ENCODE measurements around the gene KLHL29. TPM values are rescaled to one million over a fixed set of nuclear protein-coding genes. Genes with fewer than 3 reads are reported as not detected.

Gene KLHL29
- total RNA-seq, 1 experiment from 2014 or later = 34.1 TPM

DNA sequence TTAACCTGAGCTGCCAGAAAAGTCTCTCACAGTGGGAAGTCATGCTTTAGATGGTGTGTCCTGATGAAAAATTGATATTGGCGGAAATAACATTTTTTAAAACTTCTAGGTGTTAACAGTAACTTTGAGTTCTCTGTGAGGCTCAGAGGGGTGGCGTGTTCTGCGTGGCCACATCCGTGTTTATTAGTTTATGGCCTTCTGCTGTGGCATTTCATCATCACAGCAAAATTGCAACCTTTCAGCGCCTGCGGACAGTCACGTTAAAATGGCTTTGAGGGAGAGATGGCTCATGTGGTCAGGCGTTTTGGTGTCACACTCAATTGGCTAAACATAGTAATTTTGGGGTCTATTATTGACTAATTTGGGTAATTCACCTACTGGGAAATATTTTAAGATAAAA lies 42.4 kb downstream of the KLHL29 start:
- no peaks in the 10 kb centered on the region for H3K27me3 ChIP-seq
- DNase-seq = no peak
- H3K9me3 ChIP-seq (replicated peaks) = no peaks in the 10 kb centered on the region
- H3K36me3 ChIP-seq = 0 out of 2 replicates have a peak, but pooled peaks cover 2% of the 10 kb centered on the region
- peaks cover 40% of the 10 kb centered on the region for H3K4me1 ChIP-seq
- H3K27ac ChIP-seq = peak overlapping the region; percentile 57
- H3K4me3 ChIP-seq = no peak overlapping the region

DNA sequence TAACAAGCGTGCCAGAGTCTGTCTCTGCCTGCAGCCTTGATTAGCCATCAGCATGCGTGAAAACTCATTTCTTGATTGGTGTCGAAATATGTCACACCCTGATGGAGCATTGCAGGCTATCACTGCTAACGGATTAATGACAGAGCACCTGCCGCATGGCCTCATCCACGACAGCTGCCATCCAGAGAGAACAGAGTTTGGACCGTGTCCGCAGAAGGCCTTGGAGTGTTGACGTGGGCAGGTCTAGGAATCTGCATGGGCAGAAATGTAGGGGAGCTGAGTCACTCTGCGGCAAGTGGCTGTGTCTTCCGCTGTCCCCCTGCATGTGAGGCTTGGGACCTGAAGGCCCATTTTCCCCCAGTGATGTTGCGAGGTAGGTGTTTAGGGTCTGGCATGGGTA lies 43.0 kb downstream of the KLHL29 start:
- Histone ChIP-seq H3K27me3 (no peaks in the 10 kb centered on the region), H3K27ac (peak overlapping the region; percentile 57), H3K4me1 (peaks cover 40% of the 10 kb centered on the region), H3K4me3 (no peak overlapping the region), H3K9me3 (replicated peaks) (no peaks in the 10 kb centered on the region), H3K36me3 (0 out of 2 replicates have a peak, but pooled peaks cover 2% of the 10 kb centered on the region)
- DNase-seq = peak; percentile 86 to 92

- Histone ChIP-seq H3K4me1 (peaks cover 40% of the 10 kb centered on the region), H3K27ac (peak overlapping the region; percentile 35; the same call in 1 of the 2 replicates), H3K36me3 (0 out of 2 replicates have a peak, but pooled peaks cover 2% of the 10 kb centered on the region), H3K27me3 (no peaks in the 10 kb centered on the region), H3K4me3 (no peak overlapping the region), H3K9me3 (replicated peaks) (no peaks in the 10 kb centered on the region)
- DNase-seq = no peak
Observed at GRCh38 chr2:23429036-23429435, 44.1 kb downstream of the KLHL29 start.

GRCh38 chr2:23430263-23430662 lies 45.3 kb downstream of the KLHL29 start:
- Histone ChIP-seq H3K27me3 (no peaks in the 10 kb centered on the region), H3K9me3 (replicated peaks) (no peaks in the 10 kb centered on the region), H3K4me3 (no peak overlapping the region), H3K36me3 (0 out of 2 replicates have a peak, but pooled peaks cover 2% of the 10 kb centered on the region), H3K4me1 (peaks cover 49% of the 10 kb centered on the region), H3K27ac (peak overlapping the region; percentile 35)
- peak; percentile 55 to 66 for DNase-seq

DNA sequence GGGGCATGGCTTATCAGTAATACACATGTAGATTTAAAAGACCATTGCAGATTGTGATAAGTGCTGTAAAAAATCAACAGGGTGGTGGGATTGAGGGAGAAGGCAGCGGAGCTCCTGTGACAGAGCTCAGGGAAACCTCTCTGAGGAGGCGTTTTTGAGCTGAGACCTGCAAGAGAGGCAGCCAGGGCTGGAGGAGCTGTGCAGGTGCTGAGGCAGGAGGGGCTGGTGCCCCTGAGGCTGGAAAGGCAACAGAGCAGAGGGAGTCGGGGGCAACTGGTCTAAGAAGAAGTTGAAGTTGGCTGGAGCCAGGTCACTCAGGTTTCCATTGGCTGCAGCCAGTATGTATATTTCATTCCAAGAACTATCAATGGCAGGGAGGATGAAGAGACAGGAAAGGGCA lies 47.6 kb downstream of the KLHL29 start:
- DNase-seq = no peak

GRCh38 chr2:23433282-23433681 lies 48.3 kb downstream of the KLHL29 start:
- Histone ChIP-seq H3K27ac (no peak overlapping the region), H3K36me3 (0 out of 2 replicates have a peak, but pooled peaks cover 4% of the 10 kb centered on the region), H3K9me3 (replicated peaks) (0 out of 2 replicates have a peak, but pooled peaks cover 3% of the 10 kb centered on the region), H3K4me3 (no peak overlapping the region), H3K4me1 (peaks cover 44% of the 10 kb centered on the region), H3K27me3 (no peaks in the 10 kb centered on the region)
- DNase-seq = no peak

More for the DNA sequence above, 47.6 kb downstream of the KLHL29 start:
- H3K36me3 ChIP-seq = 0 out of 2 replicates have a peak, but pooled peaks cover 3% of the 10 kb centered on the region
- H3K9me3 ChIP-seq (replicated peaks) = 0 out of 2 replicates have a peak, but pooled peaks cover 2% of the 10 kb centered on the region
- H3K4me3 ChIP-seq = no peak overlapping the region
- no peak overlapping the region for H3K27ac ChIP-seq
- H3K4me1 ChIP-seq = peaks cover 51% of the 10 kb centered on the region
- H3K27me3 ChIP-seq = no peaks in the 10 kb centered on the region

DNA sequence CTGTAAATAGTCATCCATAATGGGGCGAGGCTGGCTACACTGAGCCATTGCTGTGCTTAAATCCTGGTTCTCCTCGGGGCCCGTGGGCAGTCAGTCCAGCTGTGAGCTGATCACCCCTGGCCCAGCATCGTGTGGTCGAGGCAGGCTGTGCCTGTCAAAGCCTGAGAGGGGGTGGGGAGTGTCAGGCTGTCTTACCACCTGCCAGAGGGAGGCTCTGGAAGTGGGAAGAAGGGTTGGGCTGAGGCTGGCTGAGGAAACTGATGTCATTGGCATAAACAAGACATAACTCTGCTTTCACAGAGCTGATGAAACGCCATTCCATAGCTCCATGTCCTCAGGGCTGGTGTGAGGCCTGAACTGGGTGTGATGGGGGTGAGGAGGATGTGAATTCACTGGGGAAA lies 49.7 kb downstream of the KLHL29 start:
- peak; percentile 63 for DNase-seq
- Histone ChIP-seq H3K4me1 (peaks cover 31% of the 10 kb centered on the region), H3K4me3 (no peak overlapping the region), H3K9me3 (replicated peaks) (peaks cover 3% of the 10 kb centered on the region), H3K36me3 (0 out of 2 replicates have a peak, but pooled peaks cover 4% of the 10 kb centered on the region), H3K27ac (no peak overlapping the region), H3K27me3 (no peaks in the 10 kb centered on the region)

DNA sequence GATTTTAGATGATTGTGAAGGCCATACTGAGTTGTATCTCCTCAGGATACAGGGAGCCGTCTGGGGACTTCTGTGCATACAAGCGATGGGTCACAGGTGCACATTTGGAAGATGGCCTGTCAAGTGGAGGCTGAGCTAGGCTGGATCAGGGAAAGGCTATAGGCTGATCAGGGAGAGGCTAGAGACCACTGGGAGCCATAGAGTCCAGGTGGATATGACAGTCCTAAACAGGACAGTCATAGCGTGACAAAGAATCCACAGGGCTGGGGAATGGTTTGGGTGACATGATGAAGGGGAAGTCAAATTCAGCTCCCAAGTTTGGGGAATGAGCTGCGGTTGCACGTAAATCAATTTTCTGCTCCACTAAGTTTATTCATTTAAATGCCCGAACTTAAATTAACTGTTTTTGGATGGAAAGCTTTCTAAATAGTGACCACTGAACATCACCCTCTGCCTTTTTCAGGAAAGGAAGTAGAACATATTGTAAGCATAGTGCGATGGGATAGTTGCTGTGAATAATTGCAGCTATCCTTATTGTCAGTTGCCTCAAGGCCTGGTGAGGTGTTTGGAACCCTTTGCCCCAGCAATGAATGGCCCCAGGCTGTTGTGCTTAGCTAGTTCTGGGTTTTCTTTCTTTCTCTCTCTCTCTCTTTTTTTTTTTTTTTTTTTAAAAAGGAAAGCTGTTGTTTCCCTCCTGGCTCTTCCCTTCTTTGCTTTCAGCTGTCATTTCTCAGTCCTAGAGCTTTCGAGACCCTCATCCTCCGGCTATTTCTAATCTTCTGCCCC lies 50.5 kb downstream of the KLHL29 start:
- Histone ChIP-seq H3K4me3 (no peak overlapping the region), H3K4me1 (peaks cover 26% of the 10 kb centered on the region), H3K27ac (no peak overlapping the region), H3K9me3 (replicated peaks) (peaks cover 7% of the 10 kb centered on the region), H3K36me3 (0 out of 2 replicates have a peak, but pooled peaks cover 6% of the 10 kb centered on the region), H3K27me3 (no peaks in the 10 kb centered on the region)
- peak in 1 of 2 experiments; percentile 65 for DNase-seq

DNA sequence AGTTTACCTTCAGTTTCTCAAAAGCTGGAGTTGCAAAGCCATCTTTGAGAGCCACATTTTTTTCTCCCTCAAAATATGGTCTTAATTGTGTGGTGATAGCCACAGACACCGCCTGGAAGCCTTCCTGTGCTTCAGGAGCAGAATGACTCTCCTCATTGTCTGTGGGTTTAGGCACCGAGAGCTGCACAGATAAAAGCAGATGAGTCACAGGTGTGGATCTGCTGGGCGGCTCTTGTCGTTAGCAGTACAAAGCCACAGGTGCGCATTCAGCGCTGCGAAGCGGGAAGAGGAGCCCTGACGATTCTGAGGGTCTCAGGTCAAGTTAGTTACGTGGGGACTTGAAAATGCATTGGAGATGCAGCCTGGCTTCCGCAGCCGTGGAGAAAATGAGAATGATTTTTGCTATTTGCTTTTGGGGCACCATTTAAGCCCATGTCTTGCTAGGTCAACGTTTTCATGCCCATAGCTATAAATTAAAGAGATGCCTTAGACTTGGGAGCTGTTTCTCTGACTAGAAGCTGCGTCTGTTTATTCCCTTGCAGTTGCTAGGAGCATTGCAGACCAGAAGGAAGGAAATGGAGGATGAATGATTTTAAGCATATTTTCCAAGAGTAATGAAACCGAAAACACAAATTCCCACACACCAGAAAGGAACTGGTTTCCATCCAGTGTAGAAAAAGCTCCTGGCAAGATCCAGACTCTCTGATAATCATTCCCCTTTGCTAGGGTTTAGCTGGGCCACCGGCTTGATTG lies 51.5 kb downstream of the KLHL29 start:
- no peak for DNase-seq
- Histone ChIP-seq H3K4me3 (no peak overlapping the region), H3K27me3 (no peaks in the 10 kb centered on the region), H3K4me1 (peaks cover 18% of the 10 kb centered on the region), H3K9me3 (replicated peaks) (peaks cover 13% of the 10 kb centered on the region), H3K27ac (no peak overlapping the region), H3K36me3 (0 out of 2 replicates have a peak, but pooled peaks cover 4% of the 10 kb centered on the region)

DNA sequence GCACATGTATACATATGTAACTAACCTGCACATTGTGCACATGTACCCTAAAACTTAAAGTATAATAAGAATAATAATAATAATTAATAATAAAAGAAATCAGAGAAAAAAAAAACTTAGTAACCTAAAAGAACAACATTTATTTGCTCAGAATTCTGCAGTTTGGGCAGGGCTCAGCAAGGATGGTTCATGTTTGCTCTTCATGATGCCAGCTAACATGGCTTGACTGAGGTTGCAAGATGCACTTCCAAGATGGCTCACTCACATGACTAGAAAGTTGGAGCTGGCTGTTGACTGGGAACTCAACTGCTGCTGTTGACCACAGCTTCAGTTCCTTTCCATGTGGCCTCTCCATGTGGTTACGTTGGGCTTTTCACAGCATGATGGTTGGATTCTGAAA lies 56.4 kb downstream of the KLHL29 start:
- Histone ChIP-seq H3K27me3 (no peaks in the 10 kb centered on the region), H3K27ac (no peak overlapping the region), H3K36me3 (peaks cover 11% of the 10 kb centered on the region), H3K4me1 (peaks cover 17% of the 10 kb centered on the region), H3K9me3 (replicated peaks) (peaks cover 22% of the 10 kb centered on the region), H3K4me3 (no peak overlapping the region)
- no peak for DNase-seq

- Histone ChIP-seq H3K9me3 (replicated peaks) (peaks cover 15% of the 10 kb centered on the region), H3K36me3 (peaks cover 13% of the 10 kb centered on the region), H3K4me3 (no peak overlapping the region), H3K27ac (no peak overlapping the region), H3K27me3 (no peaks in the 10 kb centered on the region), H3K4me1 (peaks cover 17% of the 10 kb centered on the region)
- DNase-seq = peak; percentile 53 to 70
Observed at GRCh38 chr2:23445450-23445868, 60.5 kb downstream of the KLHL29 start.

DNA sequence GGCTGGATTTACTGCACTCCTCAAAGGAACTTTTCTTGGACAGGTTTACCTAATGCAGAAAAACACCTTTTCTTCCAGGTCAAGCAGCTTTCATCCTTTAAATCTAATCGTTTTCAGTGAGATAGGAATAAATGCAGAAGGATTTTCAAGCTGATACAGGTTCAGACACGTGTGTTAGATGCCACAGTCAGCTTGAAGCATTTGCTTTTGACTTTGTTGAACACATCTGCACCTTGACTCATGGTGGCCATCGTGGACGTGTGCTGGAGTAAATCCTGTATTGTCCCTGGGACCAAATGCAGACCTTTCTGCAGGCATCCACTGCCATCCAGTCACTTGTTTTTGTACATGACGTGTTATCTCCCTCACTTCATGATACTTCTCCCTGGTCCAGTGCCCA lies 61.9 kb downstream of the KLHL29 start:
- Histone ChIP-seq H3K27me3 (no peaks in the 10 kb centered on the region), H3K4me3 (no peak overlapping the region), H3K4me1 (peaks cover 17% of the 10 kb centered on the region), H3K36me3 (peaks cover 16% of the 10 kb centered on the region), H3K9me3 (replicated peaks) (peaks cover 5% of the 10 kb centered on the region), H3K27ac (no peak overlapping the region)
- no peak for DNase-seq

DNA sequence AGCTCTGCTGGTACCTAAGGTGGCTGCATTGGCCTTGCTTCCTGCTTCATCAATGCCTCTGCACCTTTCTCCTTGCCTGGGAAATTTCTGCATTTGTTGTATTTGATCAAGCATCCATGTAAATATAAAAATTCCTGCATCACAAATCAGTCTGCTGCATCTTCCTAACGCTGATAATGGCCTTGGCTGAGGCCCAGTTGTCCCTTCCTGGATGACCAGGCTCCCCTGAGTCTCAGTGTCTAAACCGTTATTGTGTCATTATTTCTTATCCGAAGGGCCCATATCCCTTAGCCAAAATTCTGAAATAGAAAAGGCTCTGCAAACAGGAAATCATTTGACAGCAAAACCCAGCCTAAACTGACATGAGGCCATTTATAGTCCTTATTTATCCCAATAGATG lies 62.4 kb downstream of the KLHL29 start:
- H3K4me3 ChIP-seq = no peak overlapping the region
- H3K27ac ChIP-seq = no peak overlapping the region
- H3K4me1 ChIP-seq = peaks cover 19% of the 10 kb centered on the region
- no peak for DNase-seq
- H3K36me3 ChIP-seq = peaks cover 13% of the 10 kb centered on the region
- H3K27me3 ChIP-seq = no peaks in the 10 kb centered on the region
- peaks cover under 1% of the 10 kb centered on the region; the same call in 1 of the 2 replicates for H3K9me3 ChIP-seq (replicated peaks)

GRCh38 chr2:23448906-23449305 lies 63.9 kb downstream of the KLHL29 start:
- Histone ChIP-seq H3K27ac (no peak overlapping the region), H3K9me3 (replicated peaks) (no peaks in the 10 kb centered on the region), H3K4me1 (peaks cover 32% of the 10 kb centered on the region), H3K36me3 (0 out of 2 replicates have a peak, but pooled peaks cover 9% of the 10 kb centered on the region), H3K4me3 (no peak overlapping the region), H3K27me3 (no peaks in the 10 kb centered on the region)
- no peak for DNase-seq

- peaks cover 32% of the 10 kb centered on the region for H3K4me1 ChIP-seq
- H3K4me3 ChIP-seq = no peak overlapping the region
- no peak for DNase-seq
- H3K27ac ChIP-seq = no peak overlapping the region
- no peaks in the 10 kb centered on the region for H3K9me3 ChIP-seq (replicated peaks)
- 0 out of 2 replicates have a peak, but pooled peaks cover 9% of the 10 kb centered on the region for H3K36me3 ChIP-seq
- no peaks in the 10 kb centered on the region for H3K27me3 ChIP-seq
Observed at GRCh38 chr2:23449413-23449812, 64.4 kb downstream of the KLHL29 start.
